ENCODE results near the gene ABLIM1.

The ABLIM1 gene

GRCh38 chr10:114645706-114646105, 12.4 kb downstream of the ABLIM1 start:
- no peak for DNase-seq

- DNase-seq = no peak
These were observed 14.9 kb downstream of the ABLIM1 start for GRCh38 chr10:114643158-114643557.

GRCh38 chr10:114642729-114643128, 15.3 kb downstream of the ABLIM1 start:
- no peak for DNase-seq

- DNase-seq = no peak
These were observed 19.1 kb downstream of the ABLIM1 start for GRCh38 chr10:114638821-114639625.

- peak; percentile 30 for DNase-seq
These were observed 22.1 kb downstream of the ABLIM1 start for GRCh38 chr10:114635797-114636550.

- DNase-seq = no peak
These were observed 23.0 kb downstream of the ABLIM1 start for GRCh38 chr10:114635101-114635500.

GRCh38 chr10:114634609-114634979, 23.5 kb downstream of the ABLIM1 start:
- no peak for DNase-seq

GRCh38 chr10:114632869-114633715, 25.0 kb downstream of the ABLIM1 start:
- peak; percentile 34 for DNase-seq

- peak; percentile 27 for DNase-seq
These were observed 26.2 kb downstream of the ABLIM1 start for GRCh38 chr10:114631666-114632417.

GRCh38 chr10:114631090-114631665, 26.9 kb downstream of the ABLIM1 start:
- DNase-seq = no peak

- DNase-seq = no peak
These were observed 28.0 kb downstream of the ABLIM1 start for GRCh38 chr10:114629824-114630730.

GRCh38 chr10:114629083-114629823, 28.8 kb downstream of the ABLIM1 start:
- no peak for DNase-seq

GRCh38 chr10:114628106-114628505, 30.0 kb downstream of the ABLIM1 start:
- DNase-seq = no peak

GRCh38 chr10:114626841-114627240, 31.2 kb downstream of the ABLIM1 start:
- no peak for DNase-seq

GRCh38 chr10:114624951-114625780, 32.9 kb downstream of the ABLIM1 start:
- DNase-seq = no peak

GRCh38 chr10:114624422-114624821, 33.7 kb downstream of the ABLIM1 start:
- DNase-seq = no peak

- no peak for DNase-seq
These were observed 34.3 kb downstream of the ABLIM1 start for GRCh38 chr10:114623661-114624294.

GRCh38 chr10:114623155-114623554, 34.9 kb downstream of the ABLIM1 start:
- no peak for DNase-seq

- no peak for DNase-seq
These were observed 39.4 kb downstream of the ABLIM1 start for GRCh38 chr10:114618722-114619121.

All from NCI-H510A treated with DMSO at 0.1 percent for 48 hours (cell line).